Measurements from ENCODE around the gene NPFF. TPM values are rescaled to one million over a fixed set of nuclear protein-coding genes. Genes with fewer than 3 reads are reported as not detected.
A peak's percentile ranks its signal among the peaks of the same experiment; 100 is the strongest.

The NPFF gene
- total and polyA plus RNA-seq, 2 of the 13 experiments (the other 11 are each of a cell fraction or from before 2014, with no cell fraction given): not detected

DNA sequence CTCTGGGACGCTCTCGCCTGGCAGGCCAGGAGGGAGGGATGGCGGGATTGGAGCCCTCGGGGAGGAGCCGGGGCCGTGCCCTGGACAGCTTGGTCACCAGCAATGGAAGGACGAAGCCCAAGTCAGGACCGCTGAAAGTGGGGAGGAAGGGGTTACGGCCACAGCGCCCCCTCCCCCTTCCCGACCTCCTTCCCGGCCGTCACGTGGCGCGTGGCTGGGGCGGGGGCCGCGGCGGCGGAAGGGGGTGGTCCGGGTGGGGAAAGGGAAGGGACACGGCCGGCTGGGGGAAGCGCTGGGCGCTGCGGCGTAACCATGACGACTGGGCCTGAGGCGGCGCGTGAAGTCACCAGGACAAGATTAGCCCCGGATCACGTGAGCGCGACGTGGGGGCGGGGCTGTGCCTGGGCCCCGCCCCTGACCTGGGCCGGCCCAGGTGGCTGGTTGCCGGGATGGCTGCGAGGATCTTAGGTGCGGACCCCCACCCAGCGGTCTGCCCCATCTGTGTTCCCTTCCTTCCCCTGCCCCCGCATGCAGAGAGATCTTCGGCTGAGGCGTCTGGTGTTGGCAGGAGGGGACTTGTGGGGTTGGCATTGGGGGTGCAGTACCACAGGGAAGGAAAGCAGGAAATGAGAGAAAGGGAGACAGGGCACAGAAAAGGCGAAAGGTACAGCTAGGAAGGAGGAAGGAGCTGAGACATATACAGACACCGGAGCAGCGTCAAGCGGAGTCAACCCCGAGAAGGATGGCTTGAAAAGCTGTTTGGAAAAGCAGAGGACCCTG lies 14.3 kb downstream of the NPFF start (continued):
- TF ChIP-seq, protein P1, sequence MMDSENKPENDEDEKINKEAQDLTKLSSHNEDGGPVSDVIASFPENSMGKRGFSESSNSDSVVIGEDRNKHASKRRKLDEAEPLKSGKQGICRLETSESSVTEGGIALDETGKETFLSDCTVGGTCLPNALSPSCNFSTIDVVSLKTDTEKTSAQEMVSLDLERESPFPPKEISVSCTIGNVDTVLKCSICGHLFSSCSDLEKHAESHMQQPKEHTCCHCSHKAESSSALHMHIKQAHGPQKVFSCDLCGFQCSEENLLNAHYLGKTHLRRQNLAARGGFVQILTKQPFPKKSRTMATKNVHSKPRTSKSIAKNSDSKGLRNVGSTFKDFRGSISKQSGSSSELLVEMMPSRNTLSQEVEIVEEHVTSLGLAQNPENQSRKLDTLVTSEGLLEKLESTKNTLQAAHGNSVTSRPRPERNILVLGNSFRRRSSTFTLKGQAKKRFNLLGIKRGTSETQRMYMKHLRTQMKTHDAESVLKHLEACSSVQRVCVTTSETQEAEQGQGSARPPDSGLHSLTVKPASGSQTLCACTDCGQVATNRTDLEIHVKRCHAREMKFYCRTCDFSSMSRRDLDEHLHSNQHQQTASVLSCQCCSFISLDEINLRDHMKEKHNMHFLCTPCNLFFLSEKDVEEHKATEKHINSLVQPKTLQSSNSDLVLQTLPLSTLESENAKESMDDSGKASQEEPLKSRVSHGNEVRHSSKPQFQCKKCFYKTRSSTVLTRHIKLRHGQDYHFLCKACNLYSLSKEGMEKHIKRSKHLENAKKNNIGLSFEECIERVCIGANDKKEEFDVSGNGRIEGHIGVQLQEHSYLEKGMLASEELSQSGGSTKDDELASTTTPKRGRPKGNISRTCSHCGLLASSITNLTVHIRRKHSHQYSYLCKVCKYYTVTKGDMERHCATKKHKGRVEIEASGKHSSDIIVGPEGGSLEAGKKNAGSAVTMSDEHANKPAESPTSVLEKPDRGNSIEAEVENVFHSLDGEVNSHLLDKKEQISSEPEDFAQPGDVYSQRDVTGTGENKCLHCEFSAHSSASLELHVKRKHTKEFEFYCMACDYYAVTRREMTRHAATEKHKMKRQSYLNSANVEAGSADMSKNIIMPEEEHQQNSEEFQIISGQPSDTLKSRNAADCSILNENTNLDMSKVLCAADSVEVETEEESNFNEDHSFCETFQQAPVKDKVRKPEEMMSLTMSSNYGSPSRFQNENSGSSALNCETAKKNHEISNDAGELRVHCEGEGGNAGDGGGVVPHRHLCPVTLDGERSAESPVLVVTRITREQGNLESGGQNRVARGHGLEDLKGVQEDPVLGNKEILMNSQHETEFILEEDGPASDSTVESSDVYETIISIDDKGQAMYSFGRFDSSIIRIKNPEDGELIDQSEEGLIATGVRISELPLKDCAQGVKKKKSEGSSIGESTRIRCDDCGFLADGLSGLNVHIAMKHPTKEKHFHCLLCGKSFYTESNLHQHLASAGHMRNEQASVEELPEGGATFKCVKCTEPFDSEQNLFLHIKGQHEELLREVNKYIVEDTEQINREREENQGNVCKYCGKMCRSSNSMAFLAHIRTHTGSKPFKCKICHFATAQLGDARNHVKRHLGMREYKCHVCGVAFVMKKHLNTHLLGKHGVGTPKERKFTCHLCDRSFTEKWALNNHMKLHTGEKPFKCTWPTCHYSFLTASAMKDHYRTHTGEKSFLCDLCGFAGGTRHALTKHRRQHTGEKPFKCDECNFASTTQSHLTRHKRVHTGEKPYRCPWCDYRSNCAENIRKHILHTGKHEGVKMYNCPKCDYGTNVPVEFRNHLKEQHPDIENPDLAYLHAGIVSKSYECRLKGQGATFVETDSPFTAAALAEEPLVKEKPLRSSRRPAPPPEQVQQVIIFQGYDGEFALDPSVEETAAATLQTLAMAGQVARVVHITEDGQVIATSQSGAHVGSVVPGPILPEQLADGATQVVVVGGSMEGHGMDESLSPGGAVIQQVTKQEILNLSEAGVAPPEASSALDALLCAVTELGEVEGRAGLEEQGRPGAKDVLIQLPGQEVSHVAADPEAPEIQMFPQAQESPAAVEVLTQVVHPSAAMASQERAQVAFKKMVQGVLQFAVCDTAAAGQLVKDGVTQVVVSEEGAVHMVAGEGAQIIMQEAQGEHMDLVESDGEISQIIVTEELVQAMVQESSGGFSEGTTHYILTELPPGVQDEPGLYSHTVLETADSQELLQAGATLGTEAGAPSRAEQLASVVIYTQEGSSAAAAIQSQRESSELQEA (CRISPR knock-in tag; IDR thresholded peaks at IDR 0.05; ENCODE audit: not compliant biosample characterization): no peak
- TF ChIP-seq TOPORS (CRISPR knock-in tag; IDR thresholded peaks at IDR 0.05) (no peak), ZNF501 (CRISPR knock-in tag; IDR thresholded peaks at IDR 0.05) (0 out of 2 replicates have a peak, but pooled peaks have one; percentile 36), ZNF777 (CRISPR knock-in tag; IDR thresholded peaks at IDR 0.05) (0 out of 2 replicates have a peak, but pooled peaks have one; percentile 15), ZNF460 (CRISPR knock-in tag; IDR thresholded peaks at IDR 0.05; ENCODE audit: borderline replicate concordance) (no peak), SNRNP70 (IDR thresholded peaks at IDR 0.05; ENCODE audit: low read depth, low read length) (no peak), POLR2A (IDR thresholded peaks at IDR 0.05; ENCODE audit: insufficient read depth in 1 of 2, low read depth in 2 of 2, low read length in 2 of 2) (peak; percentile 42 to 72; a peak in 3 of 4 replicates), SALL1 (CRISPR knock-in tag; IDR thresholded peaks at IDR 0.05) (peak; percentile 29; the same call in 1 of the 2 replicates), GABPB1 (CRISPR knock-in tag; IDR thresholded peaks at IDR 0.05) (peak; percentile 76; the same call in 1 of the 2 replicates), EP300 (IDR thresholded peaks at IDR 0.05; ENCODE audit: low read depth in 2 of 2, low read length in 2 of 2) (peak in 1 of 2 experiments; percentile 5; a peak in 1 of 4 replicates), EP300 (CRISPR knock-in tag; IDR thresholded peaks at IDR 0.05; ENCODE audit: borderline replicate concordance) (no peak), HMG20A (CRISPR knock-in tag; IDR thresholded peaks at IDR 0.05; ENCODE audit: borderline replicate concordance) (no peak), ZNF563 (CRISPR knock-in tag; IDR thresholded peaks at IDR 0.05) (no peak), ZNF224 (CRISPR knock-in tag; IDR thresholded peaks at IDR 0.05) (0 out of 2 replicates have a peak, but pooled peaks have one; percentile 33)
- TF ChIP-seq, protein P2, sequence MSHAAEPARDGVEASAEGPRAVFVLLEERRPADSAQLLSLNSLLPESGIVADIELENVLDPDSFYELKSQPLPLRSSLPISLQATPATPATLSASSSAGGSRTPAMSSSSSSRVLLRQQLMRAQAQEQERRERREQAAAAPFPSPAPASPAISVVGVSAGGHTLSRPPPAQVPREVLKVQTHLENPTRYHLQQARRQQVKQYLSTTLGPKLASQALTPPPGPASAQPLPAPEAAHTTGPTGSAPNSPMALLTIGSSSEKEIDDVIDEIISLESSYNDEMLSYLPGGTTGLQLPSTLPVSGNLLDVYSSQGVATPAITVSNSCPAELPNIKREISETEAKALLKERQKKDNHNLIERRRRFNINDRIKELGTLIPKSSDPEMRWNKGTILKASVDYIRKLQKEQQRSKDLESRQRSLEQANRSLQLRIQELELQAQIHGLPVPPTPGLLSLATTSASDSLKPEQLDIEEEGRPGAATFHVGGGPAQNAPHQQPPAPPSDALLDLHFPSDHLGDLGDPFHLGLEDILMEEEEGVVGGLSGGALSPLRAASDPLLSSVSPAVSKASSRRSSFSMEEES (CRISPR knock-in tag; IDR thresholded peaks at IDR 0.05): peak; percentile 56; the same call in 1 of the 2 replicates
- TF ChIP-seq, protein P3, sequence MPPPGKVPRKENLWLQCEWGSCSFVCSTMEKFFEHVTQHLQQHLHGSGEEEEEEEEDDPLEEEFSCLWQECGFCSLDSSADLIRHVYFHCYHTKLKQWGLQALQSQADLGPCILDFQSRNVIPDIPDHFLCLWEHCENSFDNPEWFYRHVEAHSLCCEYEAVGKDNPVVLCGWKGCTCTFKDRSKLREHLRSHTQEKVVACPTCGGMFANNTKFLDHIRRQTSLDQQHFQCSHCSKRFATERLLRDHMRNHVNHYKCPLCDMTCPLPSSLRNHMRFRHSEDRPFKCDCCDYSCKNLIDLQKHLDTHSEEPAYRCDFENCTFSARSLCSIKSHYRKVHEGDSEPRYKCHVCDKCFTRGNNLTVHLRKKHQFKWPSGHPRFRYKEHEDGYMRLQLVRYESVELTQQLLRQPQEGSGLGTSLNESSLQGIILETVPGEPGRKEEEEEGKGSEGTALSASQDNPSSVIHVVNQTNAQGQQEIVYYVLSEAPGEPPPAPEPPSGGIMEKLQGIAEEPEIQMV (CRISPR knock-in tag; IDR thresholded peaks at IDR 0.05; ENCODE audit: low read depth): no peak
